RPMI7951 (cell line): ENCODE measurements around the gene CASP1. TPM values are rescaled to one million over a fixed set of nuclear protein-coding genes. Genes with fewer than 3 reads are reported as not detected.

Experiments used
- DNase-seq: peaks from one replicate; pipeline ENCODE4 v3.0.0-alpha.2; 2012; ENCODE audit warnings: low read depth
- total RNA-seq: library from RNA; depleted of rRNA; stranded (reverse); fragments of >200 nt; shearing (Covaris generic); gene quantifications from 2 replicates; pipeline ENCODE4 v1.2.3, GENCODE V29; 2014; rRNA removed

The CASP1 gene
- total RNA-seq, 1 experiment from 2014 or later, result 16.6 TPM

- DNase-seq, result no peak
These were observed 50.1 kb downstream of the CASP1 start for GRCh38 chr11:104984808-104985207.

GRCh38 chr11:104979839-104980238 lies 55.1 kb downstream of the CASP1 start:
- no peak for DNase-seq

Other genes with a start within 250 kb of the CASP1 start
- gene CASP12, start 136.7 kb downstream of the CASP1 start, total RNA-seq, result not detected in 2 replicates
- 79.4 and 90.2 TPM in 2 replicates for gene CASP4, start 66.6 kb downstream of the CASP1 start, total RNA-seq
- gene CASP5, start 12.0 kb downstream of the CASP1 start, total RNA-seq, result not detected in 2 replicates
- 22.5 and 28.8 TPM in 2 replicates for gene CARD16, start 10.2 kb upstream of the CASP1 start, total RNA-seq
- not detected in 2 replicates for gene CARD18, start 104.6 kb upstream of the CASP1 start, total RNA-seq